MM.1S (cell line): ENCODE data around the gene FLT1.

Experiments
- EZH2 ChIP-seq: fragments of 300-600 bp; sonication (generic); optimal IDR thresholded peaks from 2 replicates; pipeline ENCODE3; 2017; ENCODE audit warnings: low read depth, mild to moderate bottlenecking, antibody characterized with exemption, low read length, mixed read lengths
- EZH2phosphoT487 ChIP-seq: fragments of 300-600 bp; sonication (generic); IDR thresholded peaks from 2 replicates; pipeline ENCODE4 v1.6.1; 2018; ENCODE audit warnings: antibody characterized with exemption, low read length
- TF ChIP-seq, protein P1 (sequence below): fragments of 300-600 bp; sonication (generic); IDR thresholded peaks from 2 replicates; pipeline ENCODE4 v1.5.1; 2016; ENCODE audit warnings: antibody characterized with exemption, low read length, mixed read lengths

DNA sequence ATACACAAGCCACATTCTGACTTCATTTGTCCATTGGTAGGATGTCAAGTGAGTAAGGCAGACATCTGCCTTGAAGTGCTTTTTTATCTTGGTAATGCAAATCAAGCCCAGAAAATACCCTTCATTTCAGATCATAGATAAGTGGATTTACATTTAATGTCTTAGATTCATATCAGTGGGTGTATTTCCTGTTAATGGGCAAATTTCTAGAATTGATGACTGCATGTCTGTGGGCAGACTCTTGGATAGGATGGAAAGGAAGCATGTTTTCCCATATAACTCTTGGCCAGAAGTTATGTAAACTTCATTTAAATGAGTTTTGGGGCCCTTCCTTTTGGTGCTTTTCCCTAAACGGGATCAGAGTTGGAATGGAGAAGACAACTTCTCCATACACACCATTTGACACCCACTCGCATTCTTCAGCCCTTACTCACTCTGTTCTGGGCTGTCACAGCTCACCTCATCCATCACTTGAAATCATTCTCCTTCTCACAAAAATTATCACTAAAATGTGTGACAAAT, 154.6 kb downstream of the FLT1 start:
- TF ChIP-seq, protein P1, sequence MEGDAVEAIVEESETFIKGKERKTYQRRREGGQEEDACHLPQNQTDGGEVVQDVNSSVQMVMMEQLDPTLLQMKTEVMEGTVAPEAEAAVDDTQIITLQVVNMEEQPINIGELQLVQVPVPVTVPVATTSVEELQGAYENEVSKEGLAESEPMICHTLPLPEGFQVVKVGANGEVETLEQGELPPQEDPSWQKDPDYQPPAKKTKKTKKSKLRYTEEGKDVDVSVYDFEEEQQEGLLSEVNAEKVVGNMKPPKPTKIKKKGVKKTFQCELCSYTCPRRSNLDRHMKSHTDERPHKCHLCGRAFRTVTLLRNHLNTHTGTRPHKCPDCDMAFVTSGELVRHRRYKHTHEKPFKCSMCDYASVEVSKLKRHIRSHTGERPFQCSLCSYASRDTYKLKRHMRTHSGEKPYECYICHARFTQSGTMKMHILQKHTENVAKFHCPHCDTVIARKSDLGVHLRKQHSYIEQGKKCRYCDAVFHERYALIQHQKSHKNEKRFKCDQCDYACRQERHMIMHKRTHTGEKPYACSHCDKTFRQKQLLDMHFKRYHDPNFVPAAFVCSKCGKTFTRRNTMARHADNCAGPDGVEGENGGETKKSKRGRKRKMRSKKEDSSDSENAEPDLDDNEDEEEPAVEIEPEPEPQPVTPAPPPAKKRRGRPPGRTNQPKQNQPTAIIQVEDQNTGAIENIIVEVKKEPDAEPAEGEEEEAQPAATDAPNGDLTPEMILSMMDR = no peak
- TF ChIP-seq EZH2 (no peak), EZH2phosphoT487 (no peak)
